Mesenchymal stem cell (in vitro differentiated cells and primary cell): ENCODE results near the gene IGF1R.

Experiments
- DNase-seq: peaks from one replicate; pipeline ENCODE4 v3.0.0-alpha.2; 2013
- H2AFZ ChIP-seq: one replicate; pipeline ENCODE4 v1.6.1; 2013; ENCODE audit warnings: low read depth, mild to moderate bottlenecking, control low read depth, inconsistent platforms, low read length, moderate library complexity
- H2AK5ac ChIP-seq: 2 replicates; pipeline ENCODE4 v1.6.1; 2013; ENCODE audit warnings: low read length, moderate library complexity, mild to moderate bottlenecking, inconsistent platforms; ENCODE audit not compliant: severe bottlenecking
- H2BK120ac ChIP-seq: one replicate; pipeline ENCODE4 v1.6.1; 2013; ENCODE audit warnings: low read depth, mild to moderate bottlenecking, inconsistent platforms, low read length, moderate library complexity
- H2BK12ac ChIP-seq, 2 experiments: one replicate each; pipeline ENCODE4 v1.6.1; 2013; ENCODE audit warnings: inconsistent platforms in 2 of 2, low read length in 2 of 2, mild to moderate bottlenecking in 2 of 2, moderate library complexity in 2 of 2, control low read depth in 1 of 2
- H2BK15ac ChIP-seq: one replicate; pipeline ENCODE4 v1.6.1; 2013; ENCODE audit warnings: mild to moderate bottlenecking, low read depth, inconsistent platforms; ENCODE audit not compliant: poor library complexity, severe bottlenecking
- H2BK5ac ChIP-seq: 2 replicates; pipeline ENCODE4 v1.6.1; 2013; ENCODE audit warnings: low read depth, mild to moderate bottlenecking, low read length, control low read depth, inconsistent platforms; ENCODE audit not compliant: poor library complexity, severe bottlenecking
- H3K14ac ChIP-seq, 2 experiments: one replicate each; pipeline ENCODE4 v1.6.1; 2013; ENCODE audit warnings: inconsistent platforms in 2 of 2, low read length in 2 of 2, control low read depth in 1 of 2, mild to moderate bottlenecking in 1 of 2, moderate library complexity in 1 of 2
- H3K18ac ChIP-seq, 2 experiments: one replicate each; pipeline ENCODE4 v1.6.1; 2013; ENCODE audit warnings: inconsistent platforms in 2 of 2, low read length in 2 of 2, control low read depth in 1 of 2, low read depth in 1 of 2, mild to moderate bottlenecking in 1 of 2
- H3K23ac ChIP-seq, 2 experiments: one replicate each; pipeline ENCODE4 v1.6.1; 2013; ENCODE audit warnings: inconsistent platforms in 2 of 2, low read length in 2 of 2, mild to moderate bottlenecking in 2 of 2, moderate library complexity in 2 of 2, control low read depth in 1 of 2
- H3K27ac ChIP-seq: 2 replicates; pipeline ENCODE4 v1.5.1; 2013; ENCODE audit warnings: mild to moderate bottlenecking, moderate library complexity, low read length, control low read depth, inconsistent platforms; ENCODE audit not compliant: poor library complexity, severe bottlenecking
- H3K27me3 ChIP-seq, 2 experiments: 2 replicates each; pipeline versions ENCODE4 v1.6.1 to v1.7.0; 2013; ENCODE audit warnings: low read length in 2 of 2, mild to moderate bottlenecking in 2 of 2, moderate library complexity in 2 of 2, control low read depth in 1 of 2, inconsistent platforms in 1 of 2; ENCODE audit not compliant: control insufficient read depth in 1 of 2, insufficient read depth in 1 of 2
- H3K36me3 ChIP-seq, 2 experiments: 2 replicates each; pipeline versions ENCODE4 v1.6.1 to v1.7.0; 2013; ENCODE audit warnings: low read length in 2 of 2, control low read depth in 1 of 2, inconsistent platforms in 1 of 2, low read depth in 1 of 2, mild to moderate bottlenecking in 1 of 2; ENCODE audit not compliant: insufficient read depth in 2 of 2, control insufficient read depth in 1 of 2
- H3K4ac ChIP-seq, 2 experiments: one replicate each; pipeline ENCODE4 v1.6.1; 2013; ENCODE audit warnings: inconsistent platforms in 2 of 2, low read length in 2 of 2, mild to moderate bottlenecking in 2 of 2, moderate library complexity in 2 of 2, control low read depth in 1 of 2, low read depth in 1 of 2
- H3K4me1 ChIP-seq: 2 replicates; pipeline ENCODE4 v1.6.1; 2013; ENCODE audit warnings: low read depth, low read length, control low read depth; ENCODE audit not compliant: control insufficient read depth, insufficient read depth
- H3K4me2 ChIP-seq: 2 replicates; pipeline ENCODE4 v1.6.1; 2013; ENCODE audit warnings: low read length, mild to moderate bottlenecking, inconsistent platforms; ENCODE audit not compliant: poor library complexity, severe bottlenecking
- H3K4me3 ChIP-seq, 2 experiments: 2 replicates each; pipeline versions ENCODE4 v1.5.1 to v1.7.0; 2013; ENCODE audit warnings: low read length in 2 of 2, mild to moderate bottlenecking in 2 of 2, control low read depth in 1 of 2, low read depth in 1 of 2; ENCODE audit not compliant: insufficient read depth in 1 of 2
- H3K79me1 ChIP-seq: replicated peaks from 2 replicates; pipeline ENCODE4 v1.6.1; 2013; ENCODE audit warnings: mild to moderate bottlenecking, control low read depth, low read length, inconsistent platforms; ENCODE audit not compliant: poor library complexity, severe bottlenecking
- H3K9ac ChIP-seq: 2 replicates; pipeline ENCODE4 v1.7.0; 2013; ENCODE audit warnings: mild to moderate bottlenecking, low read length, moderate library complexity
- H3K9me3 ChIP-seq: 2 replicates; pipeline ENCODE4 v1.7.0; 2013; ENCODE audit warnings: mild to moderate bottlenecking, low read length; ENCODE audit not compliant: control insufficient read depth
- H4K8ac ChIP-seq: one replicate; pipeline ENCODE4 v1.6.1; 2013; ENCODE audit warnings: inconsistent platforms, mild to moderate bottlenecking, low read length, moderate library complexity
- H4K91ac ChIP-seq: one replicate; pipeline ENCODE4 v1.6.1; 2013; ENCODE audit warnings: mild to moderate bottlenecking, low read length, inconsistent platforms
- WGBS: methylation state at CpG from one replicate; pipeline ENCODE4 v1.1.7; 2013; ENCODE audit warnings: mixed read lengths; 5-methylcytosine and 5-hydroxymethylcytosine counted together

IGF1R gene

GRCh38 chr15:98683831-98684230, 35.5 kb downstream of the IGF1R start:
- H3K18ac ChIP-seq = peak overlapping the region in 1 of 2 experiments; percentile 76

GRCh38 chr15:98684436-98684835, 36.1 kb downstream of the IGF1R start:
- H2AK5ac ChIP-seq = peak overlapping the region; percentile 35
- no peak overlapping the region for H4K91ac ChIP-seq
- H3K23ac ChIP-seq = no peak overlapping the region
- peak overlapping the region; percentile 56 for H3K27ac ChIP-seq
- H2BK12ac ChIP-seq = no peak overlapping the region
- WGBS = 62% methylated on average over 2 of the region's 4 CpGs
- no peaks in the 10 kb centered on the region for H3K36me3 ChIP-seq
- peak overlapping the region; percentile 33 for H2BK5ac ChIP-seq
- no peak overlapping the region for H3K4me2 ChIP-seq
- peak; percentile 71 for DNase-seq
- no peak overlapping the region for H3K4ac ChIP-seq
- no peak overlapping the region for H3K14ac ChIP-seq
- H3K18ac ChIP-seq = no peak overlapping the region
- H3K4me3 ChIP-seq = peak overlapping the region in 1 of 2 experiments; percentile 20
- H4K8ac ChIP-seq = no peak overlapping the region
- H3K9me3 ChIP-seq = no peaks in the 10 kb centered on the region
- H2BK15ac ChIP-seq = no peak overlapping the region
- H2BK120ac ChIP-seq = no peak overlapping the region
- peaks cover 20% of the 10 kb centered on the region for H3K79me1 ChIP-seq
- H2AFZ ChIP-seq = no peak overlapping the region
- H3K9ac ChIP-seq = peak overlapping the region; percentile 26
- H3K27me3 ChIP-seq = no peaks in the 10 kb centered on the region
- H3K4me1 ChIP-seq = peaks cover 24% of the 10 kb centered on the region

More at GRCh38 chr15:98683831-98684230, 35.5 kb downstream of the IGF1R start:
- no peak overlapping the region for H3K4me3 ChIP-seq
- H3K36me3 ChIP-seq = no peaks in the 10 kb centered on the region
- no peak overlapping the region for H2BK5ac ChIP-seq
- peak overlapping the region; percentile 24 for H3K9ac ChIP-seq
- H2BK12ac ChIP-seq = peak overlapping the region; percentile 55 to 84
- H3K27me3 ChIP-seq = no peaks in the 10 kb centered on the region
- no peak overlapping the region for H3K14ac ChIP-seq
- DNase-seq = peak; percentile 19
- no peak overlapping the region for H3K27ac ChIP-seq
- no peak overlapping the region for H3K23ac ChIP-seq
- H2BK15ac ChIP-seq = no peak overlapping the region
- peaks cover 22% of the 10 kb centered on the region for H3K79me1 ChIP-seq
- H2BK120ac ChIP-seq = peak overlapping the region; percentile 24
- no peak overlapping the region for H4K8ac ChIP-seq
- no peak overlapping the region for H2AFZ ChIP-seq
- no peak overlapping the region for H4K91ac ChIP-seq
- H3K4me1 ChIP-seq = peaks cover 24% of the 10 kb centered on the region
- H3K4ac ChIP-seq = no peak overlapping the region
- no peaks in the 10 kb centered on the region for H3K9me3 ChIP-seq
- H2AK5ac ChIP-seq = peak overlapping the region; percentile 63
- H3K4me2 ChIP-seq = no peak overlapping the region
- WGBS = 94% methylated on average over 3 of the region's 5 CpGs

GRCh38 chr15:98684995-98685525, 36.7 kb downstream of the IGF1R start:
- Histone ChIP-seq H3K27me3 (no peaks in the 10 kb centered on the region), H2AFZ (no peak overlapping the region), H2BK12ac (peak overlapping the region in 1 of 2 experiments; percentile 31), H3K4me2 (no peak overlapping the region), H3K9me3 (no peaks in the 10 kb centered on the region), H3K4me3 (no peak overlapping the region), H3K23ac (peak overlapping the region in 1 of 2 experiments; percentile 32), H3K18ac (peak overlapping the region; percentile 47 to 72), H3K27ac (peak overlapping the region; percentile 53), H4K8ac (peak overlapping the region; percentile 19), H3K4me1 (peaks cover 27% of the 10 kb centered on the region), H4K91ac (no peak overlapping the region), H3K9ac (peak overlapping the region; percentile 26), H3K79me1 (peaks cover 23% of the 10 kb centered on the region), H2BK5ac (peak overlapping the region; percentile 20), H2BK15ac (peak overlapping the region; percentile 33), H2BK120ac (no peak overlapping the region), H3K36me3 (no peaks in the 10 kb centered on the region), H2AK5ac (peak overlapping the region; percentile 79), H3K14ac (no peak overlapping the region), H3K4ac (no peak overlapping the region)
- WGBS = 82% methylated on average over 5 of the region's 5 CpGs
- DNase-seq = no peak

DNA sequence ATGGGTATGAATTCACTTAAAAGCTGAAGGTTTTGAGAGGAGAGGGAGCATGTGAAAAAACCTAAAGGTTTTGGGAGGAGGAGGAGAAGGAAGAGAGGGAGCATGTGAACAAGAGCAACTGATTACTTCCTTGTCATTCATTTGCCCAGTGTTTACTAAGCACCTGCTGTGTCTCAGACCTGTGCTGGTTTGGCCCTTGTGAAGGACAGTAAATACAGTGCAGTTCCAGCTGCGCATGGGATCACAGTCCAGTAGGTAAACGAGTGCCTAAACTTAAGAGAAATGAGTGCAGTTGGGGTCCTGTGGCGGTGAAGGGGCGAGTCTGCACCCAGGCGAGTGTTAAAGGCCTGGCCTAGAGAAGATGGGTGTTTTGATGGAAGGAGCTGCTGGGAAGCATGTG, 38.6 kb downstream of the IGF1R start:
- Histone ChIP-seq H4K8ac (no peak overlapping the region), H3K36me3 (no peaks in the 10 kb centered on the region), H2BK15ac (no peak overlapping the region), H2AFZ (no peak overlapping the region), H3K14ac (no peak overlapping the region), H3K4me3 (no peak overlapping the region), H2BK5ac (no peak overlapping the region), H3K9me3 (no peaks in the 10 kb centered on the region), H3K27me3 (no peaks in the 10 kb centered on the region), H4K91ac (no peak overlapping the region), H3K4ac (no peak overlapping the region), H2BK12ac (no peak overlapping the region), H3K4me1 (peaks cover 27% of the 10 kb centered on the region), H3K27ac (no peak overlapping the region), H3K9ac (no peak overlapping the region), H3K79me1 (peaks cover 23% of the 10 kb centered on the region), H3K23ac (no peak overlapping the region), H2BK120ac (no peak overlapping the region), H3K4me2 (no peak overlapping the region), H2AK5ac (no peak overlapping the region), H3K18ac (no peak overlapping the region)
- WGBS = 96% methylated on average over 5 of the region's 5 CpGs
- DNase-seq = no peak
